Retinal pigment epithelial cell (primary cell): ENCODE measurements around the gene WDPCP.
"Not testable (repeated sequence)": the region's sequence is repeated elsewhere in the genome, so short reads cannot be mapped to it uniquely, and the experiment has no call there.

ENCODE experiments used
- DNase-seq: peaks from one replicate; pipeline ENCODE4 v3.0.0-alpha.2; 2010; ENCODE audit warnings: low read depth
- H3K4me3 ChIP-seq: 2 replicates; pipeline ENCODE4 v1.5.1; 2011; ENCODE audit warnings: mild to moderate bottlenecking, low read length, control low read depth, moderate library complexity
- TF ChIP-seq, protein P1 (sequence below): conservative IDR thresholded peaks from 2 replicates; pipeline ENCODE4 v1.5.1; 2011; ENCODE audit warnings: low read depth, low read length, control low read depth, inconsistent platforms

Gene WDPCP

DNA sequence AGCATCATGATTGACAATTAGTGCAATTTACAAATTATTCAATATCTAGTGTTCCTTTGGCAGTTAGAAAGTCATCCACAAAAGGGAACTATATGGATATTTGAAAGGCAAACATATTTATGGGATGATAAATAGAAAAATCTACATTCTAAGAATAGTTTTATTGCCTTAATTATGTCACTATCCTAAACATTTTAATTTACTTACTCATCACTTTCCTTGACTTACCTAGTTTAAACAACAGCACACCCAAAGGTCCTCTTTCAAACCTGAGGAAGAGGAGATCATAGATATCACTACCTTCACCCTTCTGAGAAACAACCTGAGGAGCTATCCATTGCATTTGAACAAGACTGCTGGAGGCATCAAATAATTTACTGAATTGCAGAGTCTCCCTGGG is 184.5 kb downstream of the WDPCP start:
- DNase-seq: no peak
- H3K4me3 ChIP-seq: no peak overlapping the region
- TF ChIP-seq, protein P1, sequence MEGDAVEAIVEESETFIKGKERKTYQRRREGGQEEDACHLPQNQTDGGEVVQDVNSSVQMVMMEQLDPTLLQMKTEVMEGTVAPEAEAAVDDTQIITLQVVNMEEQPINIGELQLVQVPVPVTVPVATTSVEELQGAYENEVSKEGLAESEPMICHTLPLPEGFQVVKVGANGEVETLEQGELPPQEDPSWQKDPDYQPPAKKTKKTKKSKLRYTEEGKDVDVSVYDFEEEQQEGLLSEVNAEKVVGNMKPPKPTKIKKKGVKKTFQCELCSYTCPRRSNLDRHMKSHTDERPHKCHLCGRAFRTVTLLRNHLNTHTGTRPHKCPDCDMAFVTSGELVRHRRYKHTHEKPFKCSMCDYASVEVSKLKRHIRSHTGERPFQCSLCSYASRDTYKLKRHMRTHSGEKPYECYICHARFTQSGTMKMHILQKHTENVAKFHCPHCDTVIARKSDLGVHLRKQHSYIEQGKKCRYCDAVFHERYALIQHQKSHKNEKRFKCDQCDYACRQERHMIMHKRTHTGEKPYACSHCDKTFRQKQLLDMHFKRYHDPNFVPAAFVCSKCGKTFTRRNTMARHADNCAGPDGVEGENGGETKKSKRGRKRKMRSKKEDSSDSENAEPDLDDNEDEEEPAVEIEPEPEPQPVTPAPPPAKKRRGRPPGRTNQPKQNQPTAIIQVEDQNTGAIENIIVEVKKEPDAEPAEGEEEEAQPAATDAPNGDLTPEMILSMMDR: no peak

DNA sequence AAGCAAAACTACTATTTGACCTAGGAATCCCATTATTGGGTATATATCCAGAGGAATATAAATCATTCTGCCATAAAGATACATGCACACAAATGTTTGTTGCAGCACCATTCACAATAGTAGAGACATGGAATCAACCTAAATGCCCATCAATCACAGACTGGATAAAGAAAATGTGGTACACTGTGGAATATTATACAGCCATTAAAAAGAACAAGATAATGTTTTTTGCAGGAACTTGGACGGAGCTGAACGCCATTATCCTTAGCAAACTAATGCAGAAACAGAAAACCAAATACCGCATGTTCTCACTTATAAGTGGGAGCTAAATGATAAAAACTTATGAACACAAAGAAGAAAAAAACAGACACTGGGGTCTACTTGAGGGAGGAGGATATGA is 185.4 kb downstream of the WDPCP start:
- H3K4me3 ChIP-seq, DNase-seq: not testable (repeated sequence)

DNA sequence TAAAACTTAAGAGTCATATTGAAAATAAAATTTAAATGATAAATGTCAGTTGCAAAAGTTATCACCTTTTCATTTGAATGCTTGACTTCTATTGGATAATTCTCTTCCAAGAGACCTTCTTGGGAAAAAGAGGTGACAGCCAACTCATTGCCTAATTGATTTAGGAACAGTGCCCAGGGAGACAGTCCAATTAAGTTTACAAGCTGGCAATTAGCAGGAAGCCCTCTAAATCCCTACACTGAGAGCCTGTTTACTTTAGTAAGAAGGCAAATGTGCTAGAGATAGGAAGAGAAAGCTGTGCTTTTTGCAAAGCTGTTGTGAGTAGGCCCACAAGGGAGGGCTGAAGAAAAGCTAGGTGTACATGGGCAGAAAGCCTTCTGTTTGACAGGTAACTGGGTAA is 189.1 kb downstream of the WDPCP start:
- DNase-seq: no peak
- H3K4me3 ChIP-seq: no peak overlapping the region
- TF ChIP-seq, protein P1: no peak

DNA sequence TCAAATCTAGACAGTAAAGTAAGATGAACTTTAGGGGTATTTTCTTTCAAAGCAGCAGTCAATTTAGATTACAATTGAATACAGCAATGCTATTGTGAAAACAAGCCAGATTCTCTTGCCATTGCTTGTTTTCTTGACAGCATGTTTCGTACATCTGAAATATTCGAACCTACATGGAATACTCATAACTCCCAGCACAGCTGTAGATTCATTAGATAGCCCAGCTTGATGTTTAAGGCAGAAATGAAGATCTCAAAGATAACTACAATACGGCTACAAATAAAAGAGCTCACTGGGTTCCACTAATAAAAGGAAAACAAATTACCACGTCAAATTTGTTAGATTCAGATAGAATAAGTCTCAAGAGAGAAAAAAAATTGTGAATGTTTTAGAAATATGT is 208.8 kb downstream of the WDPCP start:
- TF ChIP-seq, protein P1: no peak
- no peak overlapping the region for H3K4me3 ChIP-seq
- no peak for DNase-seq

DNA sequence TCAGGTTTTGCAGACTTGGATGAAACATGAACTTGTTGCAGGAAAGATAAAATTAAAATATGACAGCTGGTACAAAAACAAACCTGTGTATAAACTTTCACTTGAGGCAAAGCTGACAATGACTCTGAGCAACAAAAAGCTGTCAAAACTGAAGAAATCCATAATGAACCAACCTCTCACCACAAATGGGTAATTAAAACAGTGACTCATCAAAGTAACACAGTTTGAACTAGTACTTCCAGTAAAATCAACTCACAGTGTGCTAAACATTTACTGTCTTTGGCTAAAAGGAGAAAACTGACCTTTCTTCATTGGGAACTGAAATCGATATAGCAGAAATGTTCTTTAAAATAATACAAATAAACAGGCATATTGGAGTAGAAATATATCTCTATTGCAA is 209.7 kb downstream of the WDPCP start:
- no peak overlapping the region for H3K4me3 ChIP-seq
- DNase-seq: no peak
- TF ChIP-seq, protein P1: no peak

DNA sequence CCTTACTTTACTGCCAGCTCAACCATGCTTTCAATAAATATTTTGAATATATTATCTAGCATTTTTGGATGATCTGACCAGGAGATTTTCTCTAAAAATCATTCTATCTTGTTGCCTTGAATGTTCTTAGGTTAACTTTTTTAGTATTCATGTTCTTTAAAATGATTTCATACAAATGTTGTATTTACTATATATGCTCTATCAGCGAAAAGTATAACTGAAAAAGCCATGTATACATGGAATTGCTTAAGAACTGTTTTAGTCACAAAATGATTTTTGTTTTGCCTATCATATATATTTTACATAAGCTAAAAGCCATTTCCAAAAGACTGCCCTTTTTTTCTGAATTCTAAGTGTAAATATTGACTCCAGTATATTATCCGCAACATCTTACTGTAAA is 213.9 kb downstream of the WDPCP start:
- no peak for DNase-seq
- TF ChIP-seq, protein P1: no peak
- H3K4me3 ChIP-seq: no peak overlapping the region

DNA sequence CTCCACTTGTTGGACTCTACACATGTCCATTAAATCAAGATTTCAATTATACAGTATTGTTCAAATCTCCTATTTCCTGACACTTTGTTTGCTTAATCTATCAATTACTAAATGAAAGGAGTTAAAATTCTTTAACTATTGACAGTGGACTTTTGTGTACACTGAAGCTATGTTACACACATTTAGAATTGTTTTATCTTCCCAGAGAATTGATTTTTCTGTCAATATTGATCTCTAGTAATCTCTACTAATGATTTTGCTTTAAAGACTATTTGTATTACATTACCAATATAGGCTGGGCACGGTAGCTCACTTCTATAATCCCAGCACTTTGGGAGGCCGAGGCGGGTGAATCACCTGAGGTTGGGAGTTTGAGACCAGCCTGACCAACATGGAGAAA is 215.7 kb downstream of the WDPCP start:
- H3K4me3 ChIP-seq: no peak overlapping the region
- TF ChIP-seq, protein P1: no peak
- DNase-seq: no peak

DNA sequence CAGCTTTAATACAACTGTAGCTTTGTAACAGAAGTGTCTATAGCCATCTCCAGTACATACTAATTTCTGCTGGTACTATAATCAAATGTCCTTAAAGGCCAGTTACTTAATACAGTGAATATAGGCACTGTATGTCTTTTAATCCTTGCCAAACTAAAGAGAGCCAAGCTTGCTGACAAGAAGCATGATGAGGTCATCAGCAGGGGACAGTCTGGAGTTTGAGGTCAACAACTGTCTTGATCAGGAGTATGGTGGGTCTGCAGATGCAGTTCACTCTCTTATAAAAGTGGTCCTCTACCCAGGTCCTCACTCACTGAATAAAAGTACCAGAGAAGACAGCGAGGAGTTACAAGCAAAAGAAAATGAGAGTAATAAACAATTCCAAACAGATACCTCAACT is 219.1 kb downstream of the WDPCP start:
- TF ChIP-seq, protein P1: no peak
- no peak for DNase-seq
- H3K4me3 ChIP-seq: no peak overlapping the region
